K562 (cell line): ENCODE data around the gene EEF1AKMT4. TPM values are rescaled to one million over a fixed set of nuclear protein-coding genes. Genes with fewer than 3 reads are reported as not detected.
A peak's percentile ranks its signal among the peaks of the same experiment; 100 is the strongest.

Experiments
- CTBP1 ChIP-seq: fragments of 450-650 bp; IDR thresholded peaks from 2 replicates; pipeline ENCODE4 v1.6.1; 2016; ENCODE audit warnings: borderline replicate concordance
- ERF ChIP-seq: fragments of 450-650 bp; formaldehyde crosslinking; IDR thresholded peaks from 2 replicates; pipeline ENCODE4 v1.4.0; 2020; ENCODE audit warnings: mild to moderate bottlenecking, mixed read lengths
- FOS ChIP-seq: IDR thresholded peaks from 3 replicates; pipeline ENCODE4 v1.6.1; 2011; ENCODE audit not compliant: insufficient read length; ENCODE audit errors: extremely low read depth
- FOXA1 ChIP-seq: fragments of 450-650 bp; IDR thresholded peaks from 2 replicates; pipeline ENCODE4 v1.6.1; 2016; ENCODE audit warnings: mild to moderate bottlenecking, borderline replicate concordance
- HDAC2 ChIP-seq: fragments of 450-650 bp; IDR thresholded peaks from 2 replicates; pipeline ENCODE4 v1.6.1; 2016; ENCODE audit warnings: mild to moderate bottlenecking
- HDAC6 ChIP-seq: IDR thresholded peaks from 2 replicates; pipeline ENCODE4 v1.6.1; 2012; ENCODE audit warnings: low read depth, mild to moderate bottlenecking, control low read depth, inconsistent platforms, low read length, moderate library complexity
- HEY1 ChIP-seq: fragments of 250-450 bp; sonication (Bioruptor Pico); IDR thresholded peaks from 2 replicates; pipeline ENCODE4 v1.5.0; 2020; ENCODE audit warnings: mild to moderate bottlenecking, moderate library complexity, borderline replicate concordance
- IRF2 ChIP-seq: sonication (generic); formaldehyde crosslinking; IDR thresholded peaks from 2 replicates; pipeline ENCODE4 v1.8.1; 2022; ENCODE audit warnings: mild to moderate bottlenecking, missing genetic modification reagents
- MCM5 ChIP-seq: fragments of 450-650 bp; IDR thresholded peaks from 2 replicates; pipeline ENCODE4 v1.6.1; 2016; ENCODE audit warnings: low read depth
- NRF1 ChIP-seq, 2 experiments: fragments of 450-650 bp; IDR thresholded peaks in 1 of 2; conservative IDR thresholded peaks in 1 of 2; 2 replicates each; pipeline ENCODE4 v1.6.1; 2014; ENCODE audit warnings: mild to moderate bottlenecking in 2 of 2
- NUFIP1 ChIP-seq: fragments of 450-650 bp; IDR thresholded peaks from 2 replicates; pipeline ENCODE4 v1.6.1; 2018; ENCODE audit not compliant: partially characterized antibody
- SIN3A ChIP-seq, 2 experiments: fragments of 150-350 bp in 1 of 2; IDR thresholded peaks; 2 replicates each; pipeline ENCODE4 v1.6.1; 2011 to 2016; ENCODE audit warnings: borderline replicate concordance in 2 of 2, low read depth in 2 of 2, low read length in 2 of 2, mild to moderate bottlenecking in 2 of 2, moderate library complexity in 2 of 2; ENCODE audit not compliant: control insufficient read depth in 1 of 2
- TCFL5 ChIP-seq: fragments of 250-450 bp; sonication (Bioruptor Pico); conservative IDR thresholded peaks from 2 replicates; pipeline ENCODE4 v1.6.1; 2021; ENCODE audit warnings: mild to moderate bottlenecking, moderate library complexity, matching md5 sums
- UBTF ChIP-seq, 2 experiments: IDR thresholded peaks; 2 replicates each; pipeline ENCODE4 v1.6.1; 2012; ENCODE audit warnings: improper control_type of control experiment in 2 of 2, low read depth in 2 of 2, low read length in 2 of 2, borderline replicate concordance in 1 of 2
- ZFP36 ChIP-seq: fragments of 150-350 bp; IDR thresholded peaks from 2 replicates; pipeline ENCODE4 v1.6.1; 2018; ENCODE audit warnings: low read length, low read depth; ENCODE audit not compliant: partially characterized antibody
- ZNF217 ChIP-seq: sonication (generic); formaldehyde crosslinking; IDR thresholded peaks from 2 replicates; pipeline ENCODE4 v1.8.0; 2022; ENCODE audit warnings: mild to moderate bottlenecking, missing genetic modification reagents
- ZNF384 ChIP-seq: IDR thresholded peaks from 2 replicates; pipeline ENCODE4 v1.6.1; 2012; ENCODE audit warnings: low read depth, low read length, improper control_type of control experiment
- ZNF57 ChIP-seq: fragments of 450-650 bp; formaldehyde crosslinking; IDR thresholded peaks from 2 replicates; pipeline ENCODE4 v1.4.0; 2020; ENCODE audit warnings: mild to moderate bottlenecking, moderate library complexity
- polyA plus RNA-seq, 8 experiments: library from polyadenylated mRNA; depleted of rRNA in 4 of 8; stranded (reverse) in 5 of 8; unstranded in 3 of 8; fragments of >200 nt; fragmentation: Nextera tagmentation in 2 of 8; fragmentation: Illumina TruSeq in 1 of 8; extraction: Ambion mirVana in 2 of 8; extraction: Trizol in 1 of 8; gene quantifications; 2 replicates each; pipeline versions ENCODE4 v1.2.1 to v1.2.3, GENCODE V29; 2011 to 2014; ENCODE audit warnings: inconsistent platforms in 1 of 8, missing spikeins in 1 of 8
- total RNA-seq, 7 experiments: library from RNA; depleted of rRNA in 6 of 7; stranded (reverse); fragments of >200 nt in 6 of 7; fragmentation: Illumina TruSeq in 2 of 7; extraction: Trizol in 2 of 7; gene quantifications; 2 replicates each; pipeline versions ENCODE4 v1.2.1 to v1.2.3, GENCODE V29; 2011 to 2021; ENCODE audit warnings: low replicate concordance in 1 of 7
- TF ChIP-seq, protein P1 (sequence below): fragments of 250-450 bp; sonication (Bioruptor Pico); IDR thresholded peaks from 2 replicates; pipeline ENCODE4 v1.8.0; 2022; ENCODE audit warnings: inconsistent platforms

The EEF1AKMT4 gene
- total and polyA plus RNA-seq, 9 of the 15 experiments (the other 6 are each of a cell fraction or from before 2014, with no cell fraction given) = 10.3 to 49.4 (median 18.9) TPM

GRCh38 chr3:184248454-184249411 is 739 bp upstream of the EEF1AKMT4 start, which contains the start of gene ALG3 (continued):
- TF ChIP-seq CTBP1 (peak; percentile 49; the same call in 1 of the 2 replicates), HDAC2 (no peak; the same call in 1 of the 2 replicates), NRF1 (conservative IDR thresholded peaks at IDR 0.05 in 1 of 2, IDR thresholded peaks at IDR 0.05 in 1 of 2) (no peak), FOS (no peak), ERF (peak; percentile 89; the same call in 1 of the 2 replicates), FOXA1 (no peak), HEY1 (CRISPR knock-in tag) (no peak), MCM5 (no peak), SIN3A (IDR thresholded peaks at IDR 0.05; ENCODE audit: borderline replicate concordance in 2 of 2, control insufficient read depth in 1 of 2, low read depth in 2 of 2, low read length in 2 of 2) (peak; percentile 47 to 93; a peak in 3 of 4 replicates), UBTF (IDR thresholded peaks at IDR 0.05; ENCODE audit: borderline replicate concordance in 1 of 2, low read depth in 2 of 2, low read length in 2 of 2) (no peak), ZNF217 (CRISPR knock-in tag) (no peak), TCFL5 (no peak), NUFIP1 (no peak), IRF2 (CRISPR knock-in tag) (no peak), HDAC6 (no peak), ZNF57 (no peak), ZFP36 (no peak), ZNF384 (0 out of 2 replicates have a peak, but pooled peaks have one; percentile 35)
- TF ChIP-seq, protein P1, sequence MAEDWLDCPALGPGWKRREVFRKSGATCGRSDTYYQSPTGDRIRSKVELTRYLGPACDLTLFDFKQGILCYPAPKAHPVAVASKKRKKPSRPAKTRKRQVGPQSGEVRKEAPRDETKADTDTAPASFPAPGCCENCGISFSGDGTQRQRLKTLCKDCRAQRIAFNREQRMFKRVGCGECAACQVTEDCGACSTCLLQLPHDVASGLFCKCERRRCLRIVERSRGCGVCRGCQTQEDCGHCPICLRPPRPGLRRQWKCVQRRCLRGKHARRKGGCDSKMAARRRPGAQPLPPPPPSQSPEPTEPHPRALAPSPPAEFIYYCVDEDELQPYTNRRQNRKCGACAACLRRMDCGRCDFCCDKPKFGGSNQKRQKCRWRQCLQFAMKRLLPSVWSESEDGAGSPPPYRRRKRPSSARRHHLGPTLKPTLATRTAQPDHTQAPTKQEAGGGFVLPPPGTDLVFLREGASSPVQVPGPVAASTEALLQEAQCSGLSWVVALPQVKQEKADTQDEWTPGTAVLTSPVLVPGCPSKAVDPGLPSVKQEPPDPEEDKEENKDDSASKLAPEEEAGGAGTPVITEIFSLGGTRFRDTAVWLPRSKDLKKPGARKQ = no peak
